ENCODE measurements around the gene SYT1.
A peak's percentile ranks its signal among the peaks of the same experiment; 100 is the strongest.

SYT1 gene

DNA sequence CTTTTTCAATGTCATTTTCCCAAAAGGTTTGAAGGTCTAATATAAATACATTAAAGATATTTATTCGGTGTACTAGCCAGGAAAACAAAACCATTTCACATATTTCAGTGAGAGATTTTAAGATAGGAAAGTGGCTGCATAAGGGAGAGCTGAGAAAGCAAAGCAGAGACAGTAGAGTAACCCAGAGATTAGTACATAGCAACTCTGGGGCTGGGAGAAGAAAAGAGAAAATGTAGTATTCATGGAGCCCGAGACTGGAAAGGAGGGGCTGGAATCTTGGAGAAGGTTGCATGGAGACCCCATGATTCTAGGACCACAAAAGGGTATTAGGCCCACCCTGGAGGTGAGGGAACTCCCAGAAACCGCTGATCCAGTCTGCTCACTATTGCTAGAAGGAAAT, 589.2 kb downstream of the SYT1 start (continued):
- TF ChIP-seq, protein P1, sequence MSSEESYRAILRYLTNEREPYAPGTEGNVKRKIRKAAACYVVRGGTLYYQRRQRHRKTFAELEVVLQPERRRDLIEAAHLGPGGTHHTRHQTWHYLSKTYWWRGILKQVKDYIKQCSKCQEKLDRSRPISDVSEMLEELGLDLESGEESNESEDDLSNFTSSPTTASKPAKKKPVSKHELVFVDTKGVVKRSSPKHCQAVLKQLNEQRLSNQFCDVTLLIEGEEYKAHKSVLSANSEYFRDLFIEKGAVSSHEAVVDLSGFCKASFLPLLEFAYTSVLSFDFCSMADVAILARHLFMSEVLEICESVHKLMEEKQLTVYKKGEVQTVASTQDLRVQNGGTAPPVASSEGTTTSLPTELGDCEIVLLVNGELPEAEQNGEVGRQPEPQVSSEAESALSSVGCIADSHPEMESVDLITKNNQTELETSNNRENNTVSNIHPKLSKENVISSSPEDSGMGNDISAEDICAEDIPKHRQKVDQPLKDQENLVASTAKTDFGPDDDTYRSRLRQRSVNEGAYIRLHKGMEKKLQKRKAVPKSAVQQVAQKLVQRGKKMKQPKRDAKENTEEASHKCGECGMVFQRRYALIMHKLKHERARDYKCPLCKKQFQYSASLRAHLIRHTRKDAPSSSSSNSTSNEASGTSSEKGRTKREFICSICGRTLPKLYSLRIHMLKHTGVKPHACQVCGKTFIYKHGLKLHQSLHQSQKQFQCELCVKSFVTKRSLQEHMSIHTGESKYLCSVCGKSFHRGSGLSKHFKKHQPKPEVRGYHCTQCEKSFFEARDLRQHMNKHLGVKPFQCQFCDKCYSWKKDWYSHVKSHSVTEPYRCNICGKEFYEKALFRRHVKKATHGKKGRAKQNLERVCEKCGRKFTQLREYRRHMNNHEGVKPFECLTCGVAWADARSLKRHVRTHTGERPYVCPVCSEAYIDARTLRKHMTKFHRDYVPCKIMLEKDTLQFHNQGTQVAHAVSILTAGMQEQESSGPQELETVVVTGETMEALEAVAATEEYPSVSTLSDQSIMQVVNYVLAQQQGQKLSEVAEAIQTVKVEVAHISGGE (tag by site-specific recombination; conservative IDR thresholded peaks at IDR 0.05; ENCODE audit: low read depth): no peak
- no peak for TF ChIP-seq ZNF48 (tag by site-specific recombination; IDR thresholded peaks at IDR 0.05)
- TF ChIP-seq ZNF302 (tag by site-specific recombination; IDR thresholded peaks at IDR 0.05; ENCODE audit: low read depth): no peak
- TF ChIP-seq, protein P2, sequence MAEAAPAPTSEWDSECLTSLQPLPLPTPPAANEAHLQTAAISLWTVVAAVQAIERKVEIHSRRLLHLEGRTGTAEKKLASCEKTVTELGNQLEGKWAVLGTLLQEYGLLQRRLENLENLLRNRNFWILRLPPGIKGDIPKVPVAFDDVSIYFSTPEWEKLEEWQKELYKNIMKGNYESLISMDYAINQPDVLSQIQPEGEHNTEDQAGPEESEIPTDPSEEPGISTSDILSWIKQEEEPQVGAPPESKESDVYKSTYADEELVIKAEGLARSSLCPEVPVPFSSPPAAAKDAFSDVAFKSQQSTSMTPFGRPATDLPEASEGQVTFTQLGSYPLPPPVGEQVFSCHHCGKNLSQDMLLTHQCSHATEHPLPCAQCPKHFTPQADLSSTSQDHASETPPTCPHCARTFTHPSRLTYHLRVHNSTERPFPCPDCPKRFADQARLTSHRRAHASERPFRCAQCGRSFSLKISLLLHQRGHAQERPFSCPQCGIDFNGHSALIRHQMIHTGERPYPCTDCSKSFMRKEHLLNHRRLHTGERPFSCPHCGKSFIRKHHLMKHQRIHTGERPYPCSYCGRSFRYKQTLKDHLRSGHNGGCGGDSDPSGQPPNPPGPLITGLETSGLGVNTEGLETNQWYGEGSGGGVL (tag by site-specific recombination; IDR thresholded peaks at IDR 0.05): no peak

- Histone ChIP-seq H3K4me3 (ENCODE audit: low read depth, low read length) (no peak overlapping the region), H3K9me3 (ENCODE audit: control insufficient read depth, insufficient read depth, low read depth, low read length) (no peaks in the 10 kb centered on the region), H3K4me1 (ENCODE audit: control insufficient read depth, insufficient read depth, low read length) (no peaks in the 10 kb centered on the region), H3K36me3 (ENCODE audit: control insufficient read depth in 2 of 2, insufficient read depth in 1 of 2, low read length in 2 of 2) (no peaks in the 10 kb centered on the region), H3K27ac (ENCODE audit: extremely low read depth, low read depth, low read length) (no peak overlapping the region)
- TF ChIP-seq GFI1B (tag by site-specific recombination; IDR thresholded peaks at IDR 0.05) (peak; percentile 42; the same call in 1 of the 2 replicates), ZNF626 (tag by site-specific recombination; IDR thresholded peaks at IDR 0.05) (no peak), TCF7L2 (IDR thresholded peaks at IDR 0.05; ENCODE audit: borderline replicate concordance, low read depth, low read length) (peak; percentile 31; the same call in 1 of the 2 replicates)
- POLR2A ChIA-PET: no interaction called here
- CTCF ChIA-PET: interaction anchor here (1.0 kb wide), 1 partner anchor 34 kb away, joined by 3 read pairs; no protein-coding TSS in a partner anchor
Measured at GRCh38 chr12:79454338-79454843, 589.8 kb downstream of the SYT1 start.

GRCh38 chr12:79455286-79455685, 590.7 kb downstream of the SYT1 start:
- Histone ChIP-seq H3K4me3 (ENCODE audit: low read depth, low read length) (no peak overlapping the region), H3K27ac (ENCODE audit: extremely low read depth, low read depth, low read length) (no peak overlapping the region), H3K4me1 (ENCODE audit: control insufficient read depth, insufficient read depth, low read length) (no peaks in the 10 kb centered on the region), H3K9me3 (ENCODE audit: control insufficient read depth, insufficient read depth, low read depth, low read length) (no peaks in the 10 kb centered on the region), H3K36me3 (ENCODE audit: control insufficient read depth in 2 of 2, insufficient read depth in 1 of 2, low read length in 2 of 2) (no peaks in the 10 kb centered on the region)
- TF ChIP-seq, protein P3, sequence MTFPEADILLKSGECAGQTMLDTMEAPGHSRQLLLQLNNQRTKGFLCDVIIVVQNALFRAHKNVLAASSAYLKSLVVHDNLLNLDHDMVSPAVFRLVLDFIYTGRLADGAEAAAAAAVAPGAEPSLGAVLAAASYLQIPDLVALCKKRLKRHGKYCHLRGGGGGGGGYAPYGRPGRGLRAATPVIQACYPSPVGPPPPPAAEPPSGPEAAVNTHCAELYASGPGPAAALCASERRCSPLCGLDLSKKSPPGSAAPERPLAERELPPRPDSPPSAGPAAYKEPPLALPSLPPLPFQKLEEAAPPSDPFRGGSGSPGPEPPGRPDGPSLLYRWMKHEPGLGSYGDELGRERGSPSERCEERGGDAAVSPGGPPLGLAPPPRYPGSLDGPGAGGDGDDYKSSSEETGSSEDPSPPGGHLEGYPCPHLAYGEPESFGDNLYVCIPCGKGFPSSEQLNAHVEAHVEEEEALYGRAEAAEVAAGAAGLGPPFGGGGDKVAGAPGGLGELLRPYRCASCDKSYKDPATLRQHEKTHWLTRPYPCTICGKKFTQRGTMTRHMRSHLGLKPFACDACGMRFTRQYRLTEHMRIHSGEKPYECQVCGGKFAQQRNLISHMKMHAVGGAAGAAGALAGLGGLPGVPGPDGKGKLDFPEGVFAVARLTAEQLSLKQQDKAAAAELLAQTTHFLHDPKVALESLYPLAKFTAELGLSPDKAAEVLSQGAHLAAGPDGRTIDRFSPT (tag by site-specific recombination; IDR thresholded peaks at IDR 0.05): no peak
- TF ChIP-seq ZNF157 (tag by site-specific recombination; IDR thresholded peaks at IDR 0.05): no peak
- TF ChIP-seq, protein P4, sequence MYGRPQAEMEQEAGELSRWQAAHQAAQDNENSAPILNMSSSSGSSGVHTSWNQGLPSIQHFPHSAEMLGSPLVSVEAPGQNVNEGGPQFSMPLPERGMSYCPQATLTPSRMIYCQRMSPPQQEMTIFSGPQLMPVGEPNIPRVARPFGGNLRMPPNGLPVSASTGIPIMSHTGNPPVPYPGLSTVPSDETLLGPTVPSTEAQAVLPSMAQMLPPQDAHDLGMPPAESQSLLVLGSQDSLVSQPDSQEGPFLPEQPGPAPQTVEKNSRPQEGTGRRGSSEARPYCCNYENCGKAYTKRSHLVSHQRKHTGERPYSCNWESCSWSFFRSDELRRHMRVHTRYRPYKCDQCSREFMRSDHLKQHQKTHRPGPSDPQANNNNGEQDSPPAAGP (tag by site-specific recombination; IDR thresholded peaks at IDR 0.05): no peak
- TF ChIP-seq, protein P5, sequence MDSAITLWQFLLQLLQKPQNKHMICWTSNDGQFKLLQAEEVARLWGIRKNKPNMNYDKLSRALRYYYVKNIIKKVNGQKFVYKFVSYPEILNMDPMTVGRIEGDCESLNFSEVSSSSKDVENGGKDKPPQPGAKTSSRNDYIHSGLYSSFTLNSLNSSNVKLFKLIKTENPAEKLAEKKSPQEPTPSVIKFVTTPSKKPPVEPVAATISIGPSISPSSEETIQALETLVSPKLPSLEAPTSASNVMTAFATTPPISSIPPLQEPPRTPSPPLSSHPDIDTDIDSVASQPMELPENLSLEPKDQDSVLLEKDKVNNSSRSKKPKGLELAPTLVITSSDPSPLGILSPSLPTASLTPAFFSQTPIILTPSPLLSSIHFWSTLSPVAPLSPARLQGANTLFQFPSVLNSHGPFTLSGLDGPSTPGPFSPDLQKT (IDR thresholded peaks at IDR 0.05; ENCODE audit: borderline replicate concordance, low read depth, low read length): no peak
- TF ChIP-seq ZNF596 (tag by site-specific recombination; IDR thresholded peaks at IDR 0.05): no peak
- no peak for TF ChIP-seq ZNF280C (tag by site-specific recombination; IDR thresholded peaks at IDR 0.05)
- ChIA-PET POLR2A (interaction anchor here (0.6 kb wide), 1 partner anchor 258 kb away, joined by 10 read pairs; no protein-coding TSS in a partner anchor), CTCF (interaction anchor here (1.0 to 1.2 kb wide), 2 partner anchors 11 to 35 kb away, joined by 3 to 4 read pairs; no protein-coding TSS in a partner anchor)

Data from HEK293 (cell line).